Large intestine (tissue), 3 donors: Measurements from ENCODE around the gene SLC2A13. TPM values are rescaled to one million over a fixed set of nuclear protein-coding genes. Genes with fewer than 3 reads are reported as not detected.
A peak's percentile ranks its signal among the peaks of the same experiment; 100 is the strongest.

ENCODE experiments used
- DNase-seq, 2 donors: peaks; one replicate each; pipeline versions ENCODE4 v3.0.0 to v3.0.0-alpha.2; 2013
- H3K27ac ChIP-seq: one replicate; pipeline ENCODE4 v1.5.1; 2013; ENCODE audit warnings: low read length
- H3K27me3 ChIP-seq: 2 replicates; pipeline ENCODE4 v1.6.1; 2013; ENCODE audit warnings: low read length; ENCODE audit not compliant: control insufficient read depth, insufficient read depth
- H3K36me3 ChIP-seq: 2 replicates; pipeline ENCODE4 v1.6.1; 2013; ENCODE audit warnings: low read length; ENCODE audit not compliant: control insufficient read depth, insufficient read depth
- H3K4me1 ChIP-seq: one replicate; pipeline ENCODE4 v1.6.1; 2013; ENCODE audit warnings: low read length; ENCODE audit not compliant: control insufficient read depth, insufficient read depth
- H3K4me3 ChIP-seq: one replicate; pipeline ENCODE4 v1.5.1; 2013; ENCODE audit warnings: low read length
- H3K9me3 ChIP-seq: one replicate; pipeline ENCODE4 v1.6.1; 2013; ENCODE audit warnings: mild to moderate bottlenecking, low read depth, low read length, moderate library complexity; ENCODE audit not compliant: control insufficient read depth
- WGBS: methylation state at CpG from one replicate; pipeline ENCODE4 v1.1.5; 2013; ENCODE audit warnings: low lambda C conversion rate; ENCODE audit not compliant: insufficient coverage; 5-methylcytosine and 5-hydroxymethylcytosine counted together
- polyA plus RNA-seq: library from polyadenylated mRNA; unstranded; fragments of 120-200 nt; gene quantifications from one replicate; pipeline ENCODE4 v1.2.1, GENCODE V29; 2013

Gene SLC2A13
- polyA plus RNA-seq, 1 donor, result 21.4 TPM

DNA sequence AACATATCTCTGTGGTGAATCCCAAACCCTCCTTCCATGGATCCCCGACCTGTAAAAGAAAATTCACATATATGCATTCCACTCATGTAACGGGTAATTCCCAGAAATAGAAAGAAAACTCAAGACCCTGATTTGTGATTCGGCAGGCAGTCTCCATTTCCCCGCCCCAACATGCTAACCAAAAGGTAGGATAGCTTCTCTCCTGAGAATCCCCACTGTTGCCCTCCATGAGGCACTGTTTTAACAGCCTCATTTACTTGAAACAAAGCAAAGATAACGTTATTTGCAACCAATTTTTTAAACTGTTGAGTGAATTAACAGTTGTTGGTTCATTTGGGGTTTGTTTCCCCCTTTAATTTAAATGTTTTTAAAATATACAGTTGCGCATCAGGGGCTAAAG, 774 bp upstream of the SLC2A13 start:
- 73% methylated on average over 2 of the region's 6 CpGs for WGBS
- Histone ChIP-seq H3K4me3 (no peak overlapping the region), H3K9me3 (no peaks in the 10 kb centered on the region), H3K27me3 (no peaks in the 10 kb centered on the region), H3K4me1 (peaks cover 12% of the 10 kb centered on the region), H3K36me3 (no peaks in the 10 kb centered on the region), H3K27ac (no peak overlapping the region)
- peak in 1 of 2 donors; percentile 4 for DNase-seq

DNA sequence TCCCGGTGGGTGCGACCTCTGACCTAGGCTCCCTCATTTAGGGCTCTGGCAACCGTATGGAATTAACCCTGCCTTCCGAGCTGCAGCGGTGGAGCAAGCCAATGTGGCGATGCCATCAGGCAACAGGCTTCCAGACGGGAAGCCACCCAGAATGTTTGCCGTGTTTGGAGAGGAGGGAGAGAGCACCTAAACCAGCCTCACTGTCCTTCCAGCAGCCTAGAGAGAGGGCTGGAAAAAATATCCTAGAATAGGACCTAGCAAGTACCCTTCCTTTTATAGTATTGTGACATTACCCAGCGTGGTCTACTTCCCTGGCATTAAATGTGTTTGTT, 287 bp upstream of the SLC2A13 start:
- H3K4me3 ChIP-seq, result peak overlapping the region; percentile 22
- WGBS, result no CpG with 5 or more reads among the region's 9 CpGs
- H3K27ac ChIP-seq, result no peak overlapping the region
- no peaks in the 10 kb centered on the region for H3K27me3 ChIP-seq
- H3K4me1 ChIP-seq, result peaks cover 12% of the 10 kb centered on the region
- DNase-seq, result no peak
- no peaks in the 10 kb centered on the region for H3K36me3 ChIP-seq
- H3K9me3 ChIP-seq, result no peaks in the 10 kb centered on the region

- H3K36me3 ChIP-seq, result no peaks in the 10 kb centered on the region
- no peaks in the 10 kb centered on the region for H3K27me3 ChIP-seq
- no peak overlapping the region for H3K27ac ChIP-seq
- peak overlapping the region; percentile 77 for H3K4me3 ChIP-seq
- DNase-seq, result peak in 1 of 2 donors; percentile 30
- peaks cover 16% of the 10 kb centered on the region for H3K4me1 ChIP-seq
- no CpG with 5 or more reads among the region's 26 CpGs for WGBS
- H3K9me3 ChIP-seq, result no peaks in the 10 kb centered on the region
Observed at GRCh38 chr12:40105265-40105514, 691 bp downstream of the SLC2A13 start.

DNA sequence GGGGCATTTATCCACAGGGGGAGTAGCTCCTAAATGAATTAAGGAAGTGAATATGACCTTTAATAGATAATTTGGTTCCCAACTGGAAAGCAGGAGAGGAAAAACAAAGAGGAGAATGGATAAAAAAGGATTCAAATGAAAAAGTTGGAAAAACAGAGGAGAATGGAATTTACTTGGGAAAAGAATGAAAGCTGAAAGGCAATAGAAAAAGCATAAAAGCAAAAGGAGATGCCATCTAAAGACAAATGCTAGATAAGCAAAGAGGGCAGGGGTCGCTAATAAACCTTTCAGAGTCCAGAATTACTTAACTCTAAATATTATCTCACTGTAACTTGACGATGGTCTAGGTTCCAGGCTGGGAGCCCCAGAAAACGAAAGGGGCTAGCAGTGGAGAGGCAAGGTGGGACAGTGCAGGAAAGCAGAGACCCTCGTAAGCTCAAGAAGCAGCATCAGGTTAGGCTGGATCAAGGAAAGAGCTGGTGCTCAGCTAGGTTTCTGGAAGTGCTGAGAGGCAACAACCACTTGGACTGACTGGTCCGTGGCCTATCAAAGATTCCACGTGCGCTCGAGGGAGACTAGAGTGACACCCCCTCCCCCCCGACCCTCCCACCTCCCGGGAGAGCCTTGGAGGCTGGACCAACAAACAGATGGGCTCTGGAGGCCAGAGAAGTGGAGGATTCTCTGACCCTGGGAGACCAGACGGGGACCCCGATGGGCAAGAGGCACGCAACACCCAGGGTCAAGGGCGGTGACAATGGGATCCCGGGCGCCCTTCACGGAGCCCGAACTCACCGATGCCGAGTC, 1.2 kb downstream of the SLC2A13 start:
- H3K27me3 ChIP-seq, result no peaks in the 10 kb centered on the region
- peaks cover 21% of the 10 kb centered on the region for H3K4me1 ChIP-seq
- WGBS, result no CpG with 5 or more reads among the region's 20 CpGs
- H3K27ac ChIP-seq, result no peak overlapping the region
- H3K36me3 ChIP-seq, result no peaks in the 10 kb centered on the region
- no peaks in the 10 kb centered on the region for H3K9me3 ChIP-seq
- H3K4me3 ChIP-seq, result peak overlapping the region; percentile 77
- DNase-seq, result peak; percentile 9 to 45

GRCh38 chr12:40103043-40103442, 2.8 kb downstream of the SLC2A13 start:
- Histone ChIP-seq H3K9me3 (no peaks in the 10 kb centered on the region), H3K27ac (no peak overlapping the region), H3K4me3 (no peak overlapping the region), H3K36me3 (no peaks in the 10 kb centered on the region), H3K27me3 (no peaks in the 10 kb centered on the region), H3K4me1 (peaks cover 27% of the 10 kb centered on the region)
- 49% methylated on average over 3 of the region's 3 CpGs for WGBS
- DNase-seq, result peak in 1 of 2 donors; percentile 6

GRCh38 chr12:40101747-40102146, 4.1 kb downstream of the SLC2A13 start:
- no peaks in the 10 kb centered on the region for H3K27me3 ChIP-seq
- no peak overlapping the region for H3K4me3 ChIP-seq
- no peaks in the 10 kb centered on the region for H3K36me3 ChIP-seq
- WGBS, result no CpG with 5 or more reads among the region's 1 CpG
- H3K4me1 ChIP-seq, result peaks cover 27% of the 10 kb centered on the region
- H3K27ac ChIP-seq, result no peak overlapping the region
- no peaks in the 10 kb centered on the region for H3K9me3 ChIP-seq
- no peak for DNase-seq

GRCh38 chr12:40099423-40099853, 6.4 kb downstream of the SLC2A13 start:
- peak; percentile 83 to 92 for DNase-seq
- no peak overlapping the region for H3K4me3 ChIP-seq
- no CpG with 5 or more reads among the region's 3 CpGs for WGBS
- peaks cover 24% of the 10 kb centered on the region for H3K4me1 ChIP-seq
- no peaks in the 10 kb centered on the region for H3K9me3 ChIP-seq
- no peaks in the 10 kb centered on the region for H3K27me3 ChIP-seq
- peak overlapping the region; percentile 77 for H3K27ac ChIP-seq
- no peaks in the 10 kb centered on the region for H3K36me3 ChIP-seq

DNA sequence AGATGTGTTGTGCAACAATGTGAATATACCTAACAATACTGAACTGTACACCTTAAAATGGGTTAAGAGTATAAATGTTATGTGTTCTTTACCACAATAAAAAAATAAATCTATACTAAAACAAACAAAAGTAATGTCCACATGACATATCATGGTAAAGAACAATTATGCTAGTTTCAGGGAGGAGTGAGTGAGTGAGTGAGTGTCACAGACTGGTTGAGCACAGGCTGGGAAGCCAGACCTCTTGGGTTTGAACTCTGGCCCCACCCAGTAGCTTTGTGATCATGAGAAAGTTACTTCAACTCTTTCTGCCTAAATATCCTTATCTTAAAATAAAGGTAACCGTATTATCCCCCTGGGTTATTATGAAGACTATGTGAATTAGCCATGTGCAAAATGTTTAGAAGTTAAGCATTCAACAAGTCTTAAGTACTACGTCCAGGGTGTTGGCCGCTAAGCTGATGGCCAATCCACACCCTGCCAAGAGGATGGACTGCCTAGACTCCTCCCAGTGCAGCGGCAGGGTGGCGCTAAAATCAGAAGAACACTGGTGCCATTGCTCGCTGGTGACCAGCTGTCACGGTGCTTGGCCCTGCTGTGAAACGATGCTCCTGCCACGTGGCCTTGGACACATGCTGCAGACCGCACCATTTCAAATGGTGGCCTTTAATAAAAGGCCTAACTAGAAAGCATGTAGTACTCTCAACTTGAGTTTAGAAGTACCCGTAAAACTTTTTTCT, 7.3 kb downstream of the SLC2A13 start:
- Histone ChIP-seq H3K36me3 (no peaks in the 10 kb centered on the region), H3K27me3 (no peaks in the 10 kb centered on the region), H3K9me3 (no peaks in the 10 kb centered on the region), H3K4me3 (no peak overlapping the region), H3K27ac (peak overlapping the region; percentile 77), H3K4me1 (peaks cover 17% of the 10 kb centered on the region)
- peak in 1 of 2 donors; percentile 3 for DNase-seq
- WGBS, result 100% methylated on average over 2 of the region's 11 CpGs

DNA sequence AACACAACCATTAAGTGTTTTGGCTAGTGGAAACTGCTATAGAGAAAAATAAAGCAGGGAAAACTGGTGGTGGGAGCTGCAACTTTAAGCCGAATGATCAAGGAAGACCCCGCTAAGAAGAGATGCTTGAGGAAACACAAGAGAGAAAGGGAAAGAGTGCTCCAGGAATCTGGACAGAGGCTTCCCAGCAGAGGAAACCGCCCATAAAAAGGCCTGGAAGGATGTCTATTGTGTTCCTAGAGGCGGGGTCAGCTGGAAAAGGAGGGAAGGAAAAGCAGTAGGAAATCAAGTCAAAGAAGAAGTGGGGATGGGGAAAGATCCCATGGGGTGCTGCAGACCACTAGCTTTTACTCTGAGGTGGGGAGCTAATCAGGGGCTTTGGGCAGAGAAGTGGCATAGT, 12.4 kb downstream of the SLC2A13 start:
- WGBS, result 96% methylated on average over 4 of the region's 4 CpGs
- no peak for DNase-seq
- Histone ChIP-seq H3K36me3 (peaks cover 7% of the 10 kb centered on the region), H3K4me3 (no peak overlapping the region), H3K4me1 (peaks cover 2% of the 10 kb centered on the region), H3K27me3 (no peaks in the 10 kb centered on the region), H3K27ac (no peak overlapping the region), H3K9me3 (no peaks in the 10 kb centered on the region)

- DNase-seq, result no peak
- H3K27me3 ChIP-seq, result no peaks in the 10 kb centered on the region
- peaks cover 5% of the 10 kb centered on the region for H3K9me3 ChIP-seq
- no CpG with 5 or more reads among the region's 4 CpGs for WGBS
- no peak overlapping the region for H3K4me3 ChIP-seq
- H3K4me1 ChIP-seq, result peaks cover 2% of the 10 kb centered on the region
- no peaks in the 10 kb centered on the region for H3K36me3 ChIP-seq
- no peak overlapping the region for H3K27ac ChIP-seq
Observed at GRCh38 chr12:40086471-40086870, 19.4 kb downstream of the SLC2A13 start.
